Peyer's patch (tissue), 4 donors: Measurements from ENCODE around the gene SLFN13. TPM values are rescaled to one million over a fixed set of nuclear protein-coding genes. Genes with fewer than 3 reads are reported as not detected.

Source experiments
- DNase-seq, 3 donors: peaks; one replicate each; pipeline ENCODE4 v3.0.0-alpha.2; 2017 to 2019
- H3K27ac ChIP-seq, 4 donors: fragments of 200-600 bp; sonication (generic); one replicate each; pipeline ENCODE4 v1.5.1; 2016 to 2019
- H3K27me3 ChIP-seq, 2 donors: fragments of 200-600 bp; sonication (generic); one replicate each; pipeline ENCODE4 v1.5.1; 2019
- H3K36me3 ChIP-seq, 3 donors: fragments of 200-600 bp; sonication (generic); one replicate each; pipeline ENCODE4 v1.5.1; 2016 to 2019
- H3K4me1 ChIP-seq, 4 donors: fragments of 200-600 bp; sonication (generic); one replicate each; pipeline ENCODE4 v1.5.1; 2016 to 2019
- H3K4me3 ChIP-seq, 4 donors: fragments of 200-600 bp; sonication (generic); 1 replicate in 3 of 4; 2 replicates in 1 of 4; pipeline ENCODE4 v1.5.1; 2016 to 2019; ENCODE audit warnings: mild to moderate bottlenecking in 1 of 4
- H3K9me3 ChIP-seq, 4 donors: fragments of 200-600 bp; sonication (generic); one replicate each; pipeline ENCODE4 v1.5.1; 2016 to 2019; ENCODE audit warnings: mild to moderate bottlenecking in 1 of 4
- POLR2A ChIP-seq, 2 donors: fragments of 450-650 bp; IDR thresholded peaks; one replicate each; pipeline ENCODE4 v1.5.1; 2017; ENCODE audit warnings: antibody characterized with exemption in 2 of 2, mild to moderate bottlenecking in 2 of 2, moderate library complexity in 2 of 2
- total RNA-seq, 4 donors: library from RNA; depleted of rRNA; stranded (reverse); fragments of >200 nt; gene quantifications; one replicate each; pipeline ENCODE4 v1.1.0, GENCODE V29; 2016
- TF ChIP-seq, protein P1 (sequence below), 6 experiments: fragments of 450-650 bp in 4 of 6; fragments of 200-600 bp in 2 of 6; sonication (generic) in 1 of 6; IDR thresholded peaks; one replicate each; pipeline ENCODE4 v1.5.1; 2017 to 2019; ENCODE audit warnings: antibody characterized with exemption in 6 of 6, mild to moderate bottlenecking in 3 of 6, moderate library complexity in 1 of 6

Gene SLFN13
- total RNA-seq, 4 donors from 2014 or later = 2.8 to 24.8 (median 4.2) TPM

DNA sequence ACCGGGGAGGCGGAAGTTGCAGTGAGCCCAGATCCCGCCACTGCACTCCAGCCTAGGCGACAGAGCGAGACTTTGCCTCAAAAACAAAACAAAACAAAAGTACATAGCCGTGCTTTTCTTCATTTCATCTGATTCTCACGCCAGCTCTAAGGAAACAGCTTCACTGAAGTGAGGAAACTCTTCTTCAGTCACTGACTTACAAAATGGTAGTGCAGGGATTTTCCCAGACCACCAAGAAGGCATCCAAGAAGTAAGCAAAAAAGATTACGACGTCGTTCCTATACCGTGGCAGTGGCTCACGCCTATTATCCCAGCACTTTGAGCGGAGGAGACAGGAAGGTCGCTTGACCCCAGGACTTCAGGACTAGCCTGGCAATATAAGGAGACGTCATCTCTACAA is 40.4 kb upstream of the SLFN13 start:
- DNase-seq = no peak
- TF ChIP-seq, protein P1, sequence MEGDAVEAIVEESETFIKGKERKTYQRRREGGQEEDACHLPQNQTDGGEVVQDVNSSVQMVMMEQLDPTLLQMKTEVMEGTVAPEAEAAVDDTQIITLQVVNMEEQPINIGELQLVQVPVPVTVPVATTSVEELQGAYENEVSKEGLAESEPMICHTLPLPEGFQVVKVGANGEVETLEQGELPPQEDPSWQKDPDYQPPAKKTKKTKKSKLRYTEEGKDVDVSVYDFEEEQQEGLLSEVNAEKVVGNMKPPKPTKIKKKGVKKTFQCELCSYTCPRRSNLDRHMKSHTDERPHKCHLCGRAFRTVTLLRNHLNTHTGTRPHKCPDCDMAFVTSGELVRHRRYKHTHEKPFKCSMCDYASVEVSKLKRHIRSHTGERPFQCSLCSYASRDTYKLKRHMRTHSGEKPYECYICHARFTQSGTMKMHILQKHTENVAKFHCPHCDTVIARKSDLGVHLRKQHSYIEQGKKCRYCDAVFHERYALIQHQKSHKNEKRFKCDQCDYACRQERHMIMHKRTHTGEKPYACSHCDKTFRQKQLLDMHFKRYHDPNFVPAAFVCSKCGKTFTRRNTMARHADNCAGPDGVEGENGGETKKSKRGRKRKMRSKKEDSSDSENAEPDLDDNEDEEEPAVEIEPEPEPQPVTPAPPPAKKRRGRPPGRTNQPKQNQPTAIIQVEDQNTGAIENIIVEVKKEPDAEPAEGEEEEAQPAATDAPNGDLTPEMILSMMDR (IDR thresholded peaks at IDR 0.05) = no peak
- no peak for TF ChIP-seq POLR2A (IDR thresholded peaks at IDR 0.05)
- H3K27me3 ChIP-seq = peaks cover 0 to 20% of the 10 kb centered on the region in 2 donors
- peaks cover 0 to 5% (median 0%) of the 10 kb centered on the region in 4 donors for H3K4me1 ChIP-seq
- H3K36me3 ChIP-seq = no peaks in the 10 kb centered on the region
- H3K9me3 ChIP-seq = no peaks in the 10 kb centered on the region
- H3K27ac ChIP-seq = no peak overlapping the region
- H3K4me3 ChIP-seq = no peak overlapping the region

DNA sequence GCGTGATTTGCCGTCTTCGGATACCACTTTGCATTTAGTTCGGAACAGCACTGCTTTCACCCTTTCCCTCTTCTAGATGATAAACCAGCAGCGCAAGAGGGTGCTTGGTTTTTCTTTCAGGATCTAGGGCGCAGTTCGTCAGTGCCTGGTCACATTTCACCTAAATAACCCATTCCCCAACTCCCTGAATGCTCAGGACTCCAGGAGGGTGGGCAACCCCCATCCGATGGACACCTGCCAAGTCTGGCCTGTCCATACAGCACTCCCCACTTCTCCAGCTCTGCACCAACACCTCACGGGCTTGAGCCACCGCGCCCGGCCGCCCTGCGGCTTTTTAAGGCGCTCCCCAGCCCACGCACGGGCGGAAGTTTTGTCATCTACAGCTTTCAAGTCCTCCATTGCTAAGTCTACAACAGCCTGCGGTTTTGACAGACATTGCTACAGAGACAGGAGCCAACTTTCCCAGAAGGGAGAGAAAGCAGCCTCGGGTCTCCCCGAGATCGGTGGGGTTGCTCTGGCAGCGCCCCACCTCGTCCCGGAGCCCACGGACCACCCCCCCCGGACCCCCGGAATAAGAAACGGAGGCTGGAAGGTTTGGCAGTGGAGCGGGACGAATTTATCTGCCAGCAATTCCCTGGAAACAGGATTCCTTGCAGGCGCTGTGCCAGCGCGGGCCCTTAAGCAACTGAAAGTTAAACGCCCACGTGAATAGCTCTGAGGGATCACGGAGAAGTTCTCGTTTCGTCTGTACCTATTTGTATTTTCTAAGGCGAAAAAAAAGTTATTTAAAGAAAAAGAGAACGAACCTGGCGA is 38.6 kb upstream of the SLFN13 start:
- DNase-seq = peak in 2 of 3 donors; percentile 59 to 81
- no peak for TF ChIP-seq POLR2A (IDR thresholded peaks at IDR 0.05)
- TF ChIP-seq, protein P1 (IDR thresholded peaks at IDR 0.05) = no peak
- peak overlapping the region; percentile 54 to 72 (median 57) for H3K4me3 ChIP-seq
- H3K27ac ChIP-seq = peak overlapping the region; percentile 54 to 79 (median 70)
- H3K36me3 ChIP-seq = no peaks in the 10 kb centered on the region
- no peaks in the 10 kb centered on the region for H3K9me3 ChIP-seq
- peaks cover 0 to 5% (median 0%) of the 10 kb centered on the region in 4 donors for H3K4me1 ChIP-seq
- peaks cover 0 to 20% of the 10 kb centered on the region in 2 donors for H3K27me3 ChIP-seq

DNA sequence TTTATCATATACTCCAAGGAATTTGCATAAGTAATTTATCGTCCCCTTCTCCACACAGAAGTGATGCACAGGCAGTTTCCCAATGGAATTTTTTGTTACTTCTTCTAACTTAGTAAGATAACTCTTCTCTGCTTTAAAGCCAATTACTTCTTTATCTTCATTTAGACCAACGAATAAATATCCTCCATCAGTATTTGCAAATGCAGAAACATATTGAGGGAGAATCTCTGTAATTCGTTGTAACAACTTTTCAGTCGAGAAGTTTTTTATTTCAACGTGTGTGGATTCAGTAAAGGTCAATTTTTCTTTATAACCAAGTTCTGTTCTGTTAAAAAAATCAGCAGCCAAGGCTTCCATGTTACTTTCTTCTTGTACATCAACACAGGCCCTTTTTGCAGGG is 30.7 kb upstream of the SLFN13 start:
- Histone ChIP-seq H3K4me1 (no peaks in the 10 kb centered on the region), H3K4me3 (no peak overlapping the region), H3K9me3 (no peaks in the 10 kb centered on the region), H3K27me3 (no peaks in the 10 kb centered on the region), H3K27ac (no peak overlapping the region), H3K36me3 (no peaks in the 10 kb centered on the region)
- TF ChIP-seq POLR2A (IDR thresholded peaks at IDR 0.05) = no peak
- TF ChIP-seq, protein P1 (IDR thresholded peaks at IDR 0.05) = no peak
- DNase-seq = no peak

DNA sequence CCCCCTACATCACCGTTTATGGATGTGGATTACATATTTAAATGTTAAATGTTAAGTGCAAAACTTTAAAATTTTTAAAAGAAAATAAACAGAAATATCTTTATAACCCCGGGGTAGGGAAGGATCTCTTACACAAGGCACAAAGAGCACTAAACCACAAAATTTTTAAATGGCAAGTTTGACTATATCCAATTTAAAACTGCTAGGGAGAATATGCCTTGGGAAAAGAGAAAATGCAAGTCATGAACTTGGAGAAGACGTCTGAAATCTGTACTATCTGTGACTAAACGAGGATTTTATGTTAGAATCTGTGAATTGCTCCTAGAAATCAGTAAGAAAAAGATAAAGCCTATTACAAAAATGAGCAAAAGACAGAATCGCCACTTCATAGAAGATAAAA is 28.7 kb upstream of the SLFN13 start:
- H3K27ac ChIP-seq = no peak overlapping the region
- no peaks in the 10 kb centered on the region for H3K4me1 ChIP-seq
- H3K36me3 ChIP-seq = no peaks in the 10 kb centered on the region
- H3K4me3 ChIP-seq = no peak overlapping the region
- no peaks in the 10 kb centered on the region for H3K9me3 ChIP-seq
- TF ChIP-seq, protein P1 (IDR thresholded peaks at IDR 0.05) = no peak
- TF ChIP-seq POLR2A (IDR thresholded peaks at IDR 0.05) = no peak
- DNase-seq = no peak
- H3K27me3 ChIP-seq = no peaks in the 10 kb centered on the region

DNA sequence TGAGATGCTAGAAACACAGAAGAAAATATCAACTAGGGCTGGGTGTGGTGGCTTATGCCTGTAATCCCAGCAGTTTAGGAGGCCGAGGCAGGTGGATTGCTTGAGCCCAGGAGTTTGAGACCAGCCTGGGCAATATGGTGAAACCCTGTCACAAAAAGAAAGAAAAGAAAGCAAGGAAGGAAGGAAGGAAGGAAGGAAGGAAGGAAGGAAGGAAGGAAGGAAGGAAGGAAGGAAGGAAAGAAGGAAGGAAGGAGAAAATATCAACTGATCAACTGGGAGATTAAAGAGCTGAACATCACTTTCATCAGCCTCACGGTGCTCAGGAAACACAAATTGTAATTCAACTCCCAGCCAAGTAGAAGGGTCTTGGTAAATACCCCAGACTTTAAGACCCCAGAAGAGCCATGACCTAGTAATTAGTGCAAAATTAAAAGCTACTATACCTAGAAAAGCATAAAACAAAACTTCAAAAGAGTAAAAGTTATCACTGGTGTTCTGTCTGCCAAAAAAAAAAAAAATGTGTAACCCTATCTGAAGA is 27.8 kb upstream of the SLFN13 start:
- H3K36me3 ChIP-seq = no peaks in the 10 kb centered on the region
- H3K27me3 ChIP-seq = no peaks in the 10 kb centered on the region
- TF ChIP-seq, protein P1 (IDR thresholded peaks at IDR 0.05) = no peak
- no peak for TF ChIP-seq POLR2A (IDR thresholded peaks at IDR 0.05)
- no peaks in the 10 kb centered on the region for H3K9me3 ChIP-seq
- no peak overlapping the region for H3K27ac ChIP-seq
- DNase-seq = no peak
- no peaks in the 10 kb centered on the region for H3K4me1 ChIP-seq
- H3K4me3 ChIP-seq = no peak overlapping the region
